H9 (cell line): ENCODE measurements around the gene GIMAP4. TPM values are rescaled to one million over a fixed set of nuclear protein-coding genes. Genes with fewer than 3 reads are reported as not detected.

ENCODE experiments used
- DNase-seq: peaks from one replicate; pipeline ENCODE4 v3.0.0-alpha.2; 2017
- H2AFZ ChIP-seq: one replicate; pipeline ENCODE4 v1.6.1; 2013; ENCODE audit warnings: mild to moderate bottlenecking, low read length, control low read depth, moderate library complexity
- H2AK5ac ChIP-seq: 2 replicates; pipeline ENCODE4 v1.6.1; 2013; ENCODE audit warnings: low read length, control low read depth, mixed read lengths; ENCODE audit not compliant: insufficient read length
- H2BK120ac ChIP-seq: one replicate; pipeline ENCODE4 v1.6.1; 2013; ENCODE audit warnings: low read depth, mild to moderate bottlenecking, low read length, control low read depth, inconsistent platforms; ENCODE audit not compliant: poor library complexity, severe bottlenecking
- H2BK12ac ChIP-seq: 2 replicates; pipeline ENCODE4 v1.6.1; 2013; ENCODE audit warnings: low read length, control low read depth, mixed read lengths, low read depth; ENCODE audit not compliant: insufficient read length
- H2BK15ac ChIP-seq: 2 replicates; pipeline ENCODE4 v1.6.1; 2013; ENCODE audit warnings: low read depth, low read length, control low read depth
- H2BK20ac ChIP-seq: one replicate; pipeline ENCODE4 v1.6.1; 2013; ENCODE audit warnings: low read depth, mild to moderate bottlenecking, low read length, control low read depth, inconsistent platforms; ENCODE audit not compliant: poor library complexity, severe bottlenecking
- H2BK5ac ChIP-seq: 2 replicates; pipeline ENCODE4 v1.6.1; 2013; ENCODE audit warnings: low read length, control low read depth, mixed read lengths; ENCODE audit not compliant: insufficient read length
- H3K14ac ChIP-seq: 2 replicates; pipeline ENCODE4 v1.6.1; 2013; ENCODE audit warnings: low read length, control low read depth; ENCODE audit not compliant: insufficient read depth
- H3K18ac ChIP-seq: 2 replicates; pipeline ENCODE4 v1.6.1; 2013; ENCODE audit warnings: low read depth, mild to moderate bottlenecking, mixed read lengths, low read length, control low read depth; ENCODE audit not compliant: insufficient read length
- H3K23ac ChIP-seq: 2 replicates; pipeline ENCODE4 v1.6.1; 2013; ENCODE audit warnings: low read length, control low read depth, mixed read lengths, low read depth; ENCODE audit not compliant: insufficient read length
- H3K23me2 ChIP-seq: 2 replicates; pipeline ENCODE4 v1.6.1; 2013; ENCODE audit warnings: low read depth, mild to moderate bottlenecking, mixed read lengths, low read length, control low read depth; ENCODE audit not compliant: insufficient read length, poor library complexity, severe bottlenecking
- H3K27ac ChIP-seq: 2 replicates; pipeline ENCODE4 v1.5.1; 2013; ENCODE audit warnings: low read length, control low read depth, mixed read lengths, low read depth; ENCODE audit not compliant: insufficient read length
- H3K27me3 ChIP-seq: 2 replicates; pipeline ENCODE4 v1.6.1; 2013; ENCODE audit warnings: low read length, control low read depth, inconsistent platforms; ENCODE audit not compliant: insufficient read depth
- H3K4ac ChIP-seq: 2 replicates; pipeline ENCODE4 v1.6.1; 2013; ENCODE audit warnings: low read depth, mild to moderate bottlenecking, control low read depth, inconsistent platforms, low read length, moderate library complexity
- H3K4me1 ChIP-seq: 2 replicates; pipeline ENCODE4 v1.6.1; 2013; ENCODE audit warnings: low read length, control low read depth, inconsistent platforms; ENCODE audit not compliant: insufficient read depth
- H3K4me2 ChIP-seq: 2 replicates; pipeline ENCODE4 v1.6.1; 2013; ENCODE audit warnings: low read length, control low read depth, mixed read lengths; ENCODE audit not compliant: insufficient read length, insufficient read depth
- H3K56ac ChIP-seq: 2 replicates; pipeline ENCODE4 v1.6.1; 2013; ENCODE audit warnings: low read depth, mild to moderate bottlenecking, mixed read lengths, low read length, control low read depth; ENCODE audit not compliant: insufficient read length
- H3K79me1 ChIP-seq: 2 replicates; pipeline ENCODE4 v1.6.1; 2013; ENCODE audit warnings: low read depth, mild to moderate bottlenecking, moderate library complexity, low read length, control low read depth, inconsistent platforms; ENCODE audit not compliant: insufficient read depth, poor library complexity, severe bottlenecking
- H3K79me2 ChIP-seq: 2 replicates; pipeline ENCODE4 v1.6.1; 2013; ENCODE audit warnings: low read length, control low read depth, inconsistent platforms; ENCODE audit not compliant: insufficient read depth
- H3K9ac ChIP-seq: 2 replicates; pipeline ENCODE4 v1.6.1; 2013; ENCODE audit warnings: low read length, control low read depth, mixed read lengths; ENCODE audit not compliant: insufficient read length; ENCODE audit errors: extremely low read depth
- H3K9me3 ChIP-seq: one replicate; pipeline ENCODE4 v1.6.1; 2013; ENCODE audit warnings: low read depth, low read length, inconsistent platforms; ENCODE audit not compliant: control insufficient read depth
- H3T11ph ChIP-seq: one replicate; pipeline ENCODE4 v1.6.1; 2013; ENCODE audit warnings: mild to moderate bottlenecking, low read length, control low read depth, inconsistent platforms
- H4K20me1 ChIP-seq: one replicate; pipeline ENCODE4 v1.6.1; 2013; ENCODE audit not compliant: control insufficient read depth, insufficient read length, insufficient read depth
- H4K5ac ChIP-seq: 2 replicates; pipeline ENCODE4 v1.6.1; 2013; ENCODE audit warnings: low read depth, mild to moderate bottlenecking, mixed read lengths, low read length, control low read depth; ENCODE audit not compliant: insufficient read length
- H4K8ac ChIP-seq: replicated peaks from 2 replicates; pipeline ENCODE4 v1.6.1; 2013; ENCODE audit warnings: low read length, control low read depth, mixed read lengths, low read depth; ENCODE audit not compliant: insufficient read length
- H4K91ac ChIP-seq: 2 replicates; pipeline ENCODE4 v1.6.1; 2013; ENCODE audit warnings: low read depth, mild to moderate bottlenecking, moderate library complexity, mixed read lengths, low read length, control low read depth; ENCODE audit not compliant: insufficient read length
- H3K27ac Mint-ChIP-seq, 3 experiments: 2 replicates in 2 of 3; 3 replicates in 1 of 3; pipeline ENCODE4 v1.8.0; 2020 to 2021; ENCODE audit warnings: mixed read lengths in 3 of 3, mild to moderate bottlenecking in 1 of 3, moderate library complexity in 1 of 3
- H3K27me3 Mint-ChIP-seq: 2 replicates; pipeline ENCODE4 v1.8.0; 2021; ENCODE audit warnings: low read depth, mild to moderate bottlenecking, moderate library complexity, mixed read lengths
- H3K36me3 Mint-ChIP-seq, 3 experiments: 2 replicates in 2 of 3; 3 replicates in 1 of 3; pipeline ENCODE4 v1.8.0; 2020 to 2021; ENCODE audit warnings: low read depth in 3 of 3, mixed read lengths in 3 of 3; ENCODE audit not compliant: insufficient read depth in 1 of 3
- H3K4me1 Mint-ChIP-seq, 2 experiments: 2 replicates each; pipeline ENCODE4 v1.8.0; 2020; ENCODE audit warnings: mixed read lengths in 2 of 2
- H3K4me3 Mint-ChIP-seq, 2 experiments: 2 replicates in 1 of 2; 3 replicates in 1 of 2; pipeline ENCODE4 v1.8.0; 2020 to 2021; ENCODE audit warnings: mild to moderate bottlenecking in 2 of 2, mixed read lengths in 2 of 2, moderate library complexity in 1 of 2
- H3K9me3 Mint-ChIP-seq, 2 experiments: 2 replicates in 1 of 2; 3 replicates in 1 of 2; pipeline ENCODE4 v1.8.0; 2020; ENCODE audit warnings: mild to moderate bottlenecking in 2 of 2, mixed read lengths in 2 of 2, moderate library complexity in 1 of 2
- WGBS: extraction: QIAGEN DNeasy Blood & Tissue Kit; methylation state at CpG from one replicate; pipeline ENCODE4 v1.1.7; 2013; ENCODE audit warnings: missing lambda C conversion rate, low lambda C conversion rate, mixed read lengths; ENCODE audit not compliant: insufficient read length; ENCODE audit errors: extremely low coverage; 5-methylcytosine and 5-hydroxymethylcytosine counted together
- total RNA-seq: library from RNA; stranded (reverse); gene quantifications from 2 replicates; pipeline ENCODE4 v1.2.1, GENCODE V29; 2021
- TF ChIP-seq, protein P1 (sequence below): fragments of 200-600 bp; sonication (generic); conservative IDR thresholded peaks from 3 replicates; pipeline ENCODE4 v1.8.0; 2021; ENCODE audit warnings: antibody characterized with exemption, mild to moderate bottlenecking

GIMAP4 gene
- total RNA-seq, 1 experiment from 2014 or later: not detected

DNA sequence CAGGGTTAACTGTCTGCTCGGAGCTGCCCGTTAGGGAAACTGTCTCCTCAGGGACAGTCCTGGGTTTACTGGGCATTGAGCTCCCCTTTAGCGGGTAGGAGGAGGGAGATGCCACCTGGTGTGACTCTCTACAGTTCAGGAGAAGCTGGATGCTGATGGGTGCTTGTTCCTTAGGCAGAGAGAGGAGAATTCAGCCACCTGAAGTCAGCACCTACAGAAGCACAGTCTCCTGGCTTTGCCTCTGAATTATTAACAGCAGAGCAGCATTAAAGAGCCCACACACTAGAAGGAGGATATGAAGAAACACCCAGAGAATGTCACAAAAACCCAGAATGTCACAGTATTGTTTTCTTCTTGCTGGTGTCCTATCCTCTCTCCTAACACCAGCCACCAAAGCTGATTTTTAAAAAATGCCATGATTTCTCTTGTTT is 696 bp downstream of the GIMAP4 start:
- no peaks in the 10 kb centered on the region; a peak in 1 of 5 replicates for H3K9me3 Mint-ChIP-seq
- no peak overlapping the region for H2AK5ac ChIP-seq
- H3K4me1 Mint-ChIP-seq: peaks cover 40 to 43% of the 10 kb centered on the region in 2 experiments
- no peak overlapping the region for H2BK20ac ChIP-seq
- TF ChIP-seq, protein P1, sequence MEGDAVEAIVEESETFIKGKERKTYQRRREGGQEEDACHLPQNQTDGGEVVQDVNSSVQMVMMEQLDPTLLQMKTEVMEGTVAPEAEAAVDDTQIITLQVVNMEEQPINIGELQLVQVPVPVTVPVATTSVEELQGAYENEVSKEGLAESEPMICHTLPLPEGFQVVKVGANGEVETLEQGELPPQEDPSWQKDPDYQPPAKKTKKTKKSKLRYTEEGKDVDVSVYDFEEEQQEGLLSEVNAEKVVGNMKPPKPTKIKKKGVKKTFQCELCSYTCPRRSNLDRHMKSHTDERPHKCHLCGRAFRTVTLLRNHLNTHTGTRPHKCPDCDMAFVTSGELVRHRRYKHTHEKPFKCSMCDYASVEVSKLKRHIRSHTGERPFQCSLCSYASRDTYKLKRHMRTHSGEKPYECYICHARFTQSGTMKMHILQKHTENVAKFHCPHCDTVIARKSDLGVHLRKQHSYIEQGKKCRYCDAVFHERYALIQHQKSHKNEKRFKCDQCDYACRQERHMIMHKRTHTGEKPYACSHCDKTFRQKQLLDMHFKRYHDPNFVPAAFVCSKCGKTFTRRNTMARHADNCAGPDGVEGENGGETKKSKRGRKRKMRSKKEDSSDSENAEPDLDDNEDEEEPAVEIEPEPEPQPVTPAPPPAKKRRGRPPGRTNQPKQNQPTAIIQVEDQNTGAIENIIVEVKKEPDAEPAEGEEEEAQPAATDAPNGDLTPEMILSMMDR: no peak
- H3K23me2 ChIP-seq: no peaks in the 10 kb centered on the region
- H2BK5ac ChIP-seq: no peak overlapping the region
- H4K20me1 ChIP-seq: no peaks in the 10 kb centered on the region
- H3K4me3 Mint-ChIP-seq: no peak overlapping the region
- no peak overlapping the region for H4K91ac ChIP-seq
- no peaks in the 10 kb centered on the region for H3K9me3 ChIP-seq
- no peaks in the 10 kb centered on the region for H3K79me2 ChIP-seq
- H2BK15ac ChIP-seq: no peak overlapping the region
- no peak overlapping the region for H3T11ph ChIP-seq
- H3K27me3 ChIP-seq: no peaks in the 10 kb centered on the region
- no peaks in the 10 kb centered on the region for H3K79me1 ChIP-seq
- H4K8ac ChIP-seq: no peak overlapping the region
- no peak overlapping the region for H2AFZ ChIP-seq
- H2BK12ac ChIP-seq: no peak overlapping the region
- no CpG with 5 or more reads among the region's 3 CpGs for WGBS
- no peak overlapping the region for H2BK120ac ChIP-seq
- no peak overlapping the region for H3K4me2 ChIP-seq
- H3K14ac ChIP-seq: no peak overlapping the region; the same call in 1 of the 2 replicates
- no peak overlapping the region for H4K5ac ChIP-seq
- H3K56ac ChIP-seq: no peak overlapping the region
- no peak overlapping the region for H3K9ac ChIP-seq
- H3K27ac ChIP-seq: no peak overlapping the region
- H3K23ac ChIP-seq: no peak overlapping the region
- H3K36me3 Mint-ChIP-seq: no peaks in the 10 kb centered on the region
- peaks cover 37% of the 10 kb centered on the region for H3K27me3 Mint-ChIP-seq
- H3K18ac ChIP-seq: no peak overlapping the region
- H3K4ac ChIP-seq: no peak overlapping the region
- H3K27ac Mint-ChIP-seq: no peak overlapping the region
- H3K4me1 ChIP-seq: peaks cover 7% of the 10 kb centered on the region; the same call in 1 of the 2 replicates
- no peak for DNase-seq
